Epithelial cell of proximal tubule (primary cell): ENCODE measurements around the gene NEK4. TPM values are rescaled to one million over a fixed set of nuclear protein-coding genes. Genes with fewer than 3 reads are reported as not detected.
A peak's percentile ranks its signal among the peaks of the same experiment; 100 is the strongest.

ENCODE experiments used
- DNase-seq: peaks from one replicate; pipeline ENCODE4 v3.0.0-alpha.2; 2011; ENCODE audit warnings: low read depth
- H3K4me3 ChIP-seq: 2 replicates; pipeline ENCODE4 v1.5.1; 2011; ENCODE audit warnings: low read depth, mild to moderate bottlenecking, low read length
- CTCF ChIP-seq: conservative IDR thresholded peaks from 2 replicates; pipeline ENCODE4 v1.5.1; 2012; ENCODE audit warnings: low read depth, mild to moderate bottlenecking, low read length
- total RNA-seq: library from RNA; depleted of rRNA; stranded (reverse); fragments of >200 nt; gene quantifications from 2 replicates; pipeline ENCODE4 v1.2.3, GENCODE V29; 2015

Gene NEK4
- total RNA-seq, 1 donor from 2014 or later, result 13.3 TPM

- no peak for DNase-seq
- no peak for TF ChIP-seq CTCF
- no peak overlapping the region for H3K4me3 ChIP-seq
Observed at GRCh38 chr3:52800079-52800478, 29.3 kb upstream of the NEK4 start.

GRCh38 chr3:52798978-52799476 lies 28.3 kb upstream of the NEK4 start:
- no peak overlapping the region for H3K4me3 ChIP-seq
- DNase-seq, result no peak

DNA sequence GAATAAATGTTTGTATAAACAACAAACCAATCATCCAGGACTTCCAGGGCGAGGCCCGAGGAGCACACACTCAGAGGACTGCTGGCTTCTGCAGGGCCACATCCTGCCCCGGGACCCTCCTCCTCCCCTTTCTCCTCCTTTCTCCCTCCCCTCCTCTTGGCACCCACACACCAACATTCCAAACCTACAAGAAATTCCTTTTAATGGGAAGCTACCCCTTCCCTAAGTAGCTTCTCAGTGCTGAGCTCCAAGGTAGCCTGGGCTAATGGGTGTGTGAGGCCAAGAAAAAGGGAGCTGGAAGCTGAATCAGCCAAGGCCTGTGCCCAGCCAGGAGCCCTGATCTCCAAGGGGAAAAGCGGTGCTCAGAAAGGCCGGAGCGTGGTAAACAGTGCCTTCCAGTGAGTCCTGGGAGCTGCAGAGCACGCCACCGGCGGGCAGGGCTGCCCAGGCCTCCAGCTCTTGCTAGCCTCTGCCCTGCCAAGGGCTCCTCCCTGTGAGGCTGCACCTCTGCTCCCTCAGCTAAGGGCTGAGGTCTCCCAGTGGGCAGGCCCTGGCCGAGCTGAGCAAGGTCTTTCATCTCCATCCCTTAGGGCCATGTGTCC lies 27.7 kb upstream of the NEK4 start:
- no peak for DNase-seq
- H3K4me3 ChIP-seq, result no peak overlapping the region
- no peak for TF ChIP-seq CTCF

More at GRCh38 chr3:52798978-52799476, 28.3 kb upstream of the NEK4 start:
- peak; percentile 68 for TF ChIP-seq CTCF

GRCh38 chr3:52796411-52796810 lies 25.7 kb upstream of the NEK4 start:
- DNase-seq, result no peak
- no peak overlapping the region for H3K4me3 ChIP-seq
- no peak for TF ChIP-seq CTCF

DNA sequence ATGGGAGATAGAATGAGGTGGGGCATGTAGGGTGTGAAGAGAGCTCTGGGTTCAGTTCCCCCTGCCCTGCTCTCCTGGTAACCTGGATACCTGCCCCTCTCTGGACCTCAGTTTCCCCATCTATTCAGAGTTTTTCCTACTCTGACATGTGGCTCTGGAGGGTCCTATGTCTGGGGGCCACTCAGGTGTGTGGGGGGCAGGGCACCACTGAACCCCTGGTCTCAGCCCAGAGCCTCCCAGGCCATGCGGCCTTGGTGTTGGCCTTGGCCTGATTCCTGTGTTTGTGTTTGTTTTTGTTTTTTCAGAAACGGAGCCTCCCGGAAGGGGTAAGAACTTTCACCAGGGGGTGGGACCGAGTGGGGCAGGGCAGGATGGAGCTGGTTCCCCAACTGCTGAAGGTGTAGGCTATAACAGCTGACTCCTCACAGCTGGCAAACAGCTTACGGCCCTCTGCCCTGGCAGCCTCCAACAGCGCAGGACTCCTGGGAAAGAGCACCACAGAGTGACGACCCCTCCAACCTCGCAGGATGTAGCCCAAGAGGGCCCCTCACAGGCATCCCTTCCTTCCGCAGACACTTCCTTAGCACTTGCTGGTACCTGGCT lies 24.7 kb upstream of the NEK4 start:
- H3K4me3 ChIP-seq, result no peak overlapping the region
- no peak for DNase-seq
- no peak for TF ChIP-seq CTCF

- H3K4me3 ChIP-seq, result no peak within 1 kb of the TSS
- no peak for TF ChIP-seq CTCF
- no peak for DNase-seq
Observed at GRCh38 chr3:52794612-52795099, 23.9 kb upstream of the NEK4 start, which contains the start of gene ITIH3. ITIH3 (plus strand) TSS chr3:52794796; CDS start chr3:52794804, 8 bp downstream.
